ENCODE measurements around the gene PHF13.
A peak's percentile ranks its signal among the peaks of the same experiment; 100 is the strongest.
"Not testable (repeated sequence)": the region's sequence is repeated elsewhere in the genome, so short reads cannot be mapped to it uniquely, and the experiment has no call there.

Gene PHF13

DNA sequence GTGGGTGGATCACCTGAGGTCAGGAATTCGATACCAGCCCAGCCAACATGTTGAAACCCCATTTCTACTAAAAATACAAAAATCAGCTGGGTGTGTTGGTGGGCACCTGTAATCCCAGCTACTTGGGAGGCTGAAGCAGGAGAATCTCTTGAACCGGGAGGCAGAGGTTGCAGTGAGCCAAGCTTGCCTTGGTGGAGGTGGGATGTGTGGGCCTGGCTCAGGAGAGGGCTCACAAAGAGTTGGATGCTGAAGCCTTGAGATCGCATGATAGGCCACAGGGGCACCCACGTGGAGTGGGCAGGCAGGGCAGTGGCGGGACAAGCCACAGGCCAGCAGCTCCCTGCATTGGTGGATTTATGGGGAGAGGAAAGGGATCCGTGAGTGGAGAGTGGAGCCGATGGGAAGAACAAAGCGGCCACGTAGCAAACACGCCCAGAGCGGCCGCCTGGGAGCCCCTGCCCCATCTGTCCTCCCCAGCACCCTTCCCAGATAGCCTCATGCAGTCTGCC lies 15.5 kb downstream of the PHF13 start:
- no peak for DNase-seq (ENCODE audit: low read depth in 2 of 2)

DNA sequence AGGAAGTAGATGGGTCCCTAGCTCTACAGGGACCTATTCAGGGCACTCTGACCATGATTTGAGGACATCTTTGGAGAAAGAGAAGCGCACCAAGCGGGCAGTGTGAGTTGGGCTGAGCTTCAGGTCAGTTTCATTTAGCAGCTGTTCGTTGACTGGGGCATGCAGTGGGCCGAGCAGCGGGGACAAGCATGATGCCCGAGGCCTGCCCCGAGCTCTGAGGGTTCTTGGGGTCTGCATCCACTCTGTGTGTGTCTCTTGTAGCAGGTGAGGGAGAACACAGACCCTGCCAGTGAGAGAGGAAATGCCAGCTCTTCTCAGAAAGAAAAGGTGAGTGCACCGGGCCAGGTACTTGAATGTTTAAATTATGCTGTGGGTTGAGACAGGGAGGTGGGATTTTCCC lies 16.5 kb downstream of the PHF13 start:
- DNase-seq (ENCODE audit: low read depth in 2 of 2), result no peak

DNA sequence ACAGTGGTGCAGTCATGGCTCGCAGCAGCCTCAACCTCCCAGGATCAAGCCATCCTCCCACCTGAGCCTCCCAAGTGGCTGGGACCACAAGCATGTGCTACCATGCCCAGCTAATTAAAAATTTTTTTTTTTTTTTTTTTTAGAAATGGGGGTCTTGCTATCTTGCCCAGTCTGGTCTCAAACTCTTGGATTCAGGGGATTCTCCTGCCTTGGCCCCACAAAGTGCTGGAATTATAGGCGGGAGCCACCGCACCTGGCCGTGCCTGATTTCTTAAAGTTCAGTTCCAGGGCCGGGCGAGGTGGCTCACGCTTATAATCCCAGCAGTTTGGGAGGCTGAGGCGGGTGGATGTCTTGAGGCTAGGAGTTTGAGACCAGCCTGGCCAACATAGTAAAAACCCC lies 17.5 kb downstream of the PHF13 start:
- no peak for DNase-seq (ENCODE audit: low read depth in 2 of 2)

GRCh38 chr1:6632588-6633514 lies 19.3 kb downstream of the PHF13 start:
- no peak for DNase-seq (ENCODE audit: low read depth in 2 of 2)

DNA sequence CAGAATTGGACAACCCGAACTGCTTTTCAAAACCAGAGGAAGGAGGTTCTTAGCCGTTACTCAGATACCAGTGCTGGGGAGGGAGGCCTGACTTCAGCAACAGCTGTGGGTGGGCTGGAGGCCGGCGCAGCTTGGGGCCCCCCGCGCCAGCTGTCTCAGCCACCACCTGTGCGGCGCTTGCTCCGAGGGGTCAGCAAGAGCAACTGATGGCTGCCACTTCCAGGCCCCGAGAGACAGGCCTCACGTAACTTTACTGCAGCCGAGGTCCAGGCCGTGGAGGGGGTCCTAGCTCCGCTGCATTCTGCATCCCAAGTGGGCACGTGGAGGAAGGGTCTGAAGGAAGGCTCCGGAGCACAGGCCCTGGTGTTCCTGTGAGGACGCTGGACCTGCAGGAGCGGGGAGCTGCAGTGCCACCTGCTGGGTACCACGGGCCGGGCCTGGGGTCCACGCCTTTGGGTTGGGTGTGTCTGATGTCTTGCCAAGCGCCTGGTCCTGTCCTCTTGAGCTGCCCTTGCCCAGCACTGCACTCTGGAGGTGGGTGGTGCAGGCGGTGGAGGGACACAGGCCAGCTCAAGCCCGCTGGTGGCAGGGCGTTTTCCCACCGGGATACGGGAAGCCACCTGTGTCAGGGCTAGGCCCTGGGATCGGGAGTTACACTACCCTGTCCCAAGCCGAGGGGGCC lies 21.0 kb downstream of the PHF13 start:
- peak in 1 of 2 donors; percentile 39 for DNase-seq (ENCODE audit: low read depth in 2 of 2)

DNA sequence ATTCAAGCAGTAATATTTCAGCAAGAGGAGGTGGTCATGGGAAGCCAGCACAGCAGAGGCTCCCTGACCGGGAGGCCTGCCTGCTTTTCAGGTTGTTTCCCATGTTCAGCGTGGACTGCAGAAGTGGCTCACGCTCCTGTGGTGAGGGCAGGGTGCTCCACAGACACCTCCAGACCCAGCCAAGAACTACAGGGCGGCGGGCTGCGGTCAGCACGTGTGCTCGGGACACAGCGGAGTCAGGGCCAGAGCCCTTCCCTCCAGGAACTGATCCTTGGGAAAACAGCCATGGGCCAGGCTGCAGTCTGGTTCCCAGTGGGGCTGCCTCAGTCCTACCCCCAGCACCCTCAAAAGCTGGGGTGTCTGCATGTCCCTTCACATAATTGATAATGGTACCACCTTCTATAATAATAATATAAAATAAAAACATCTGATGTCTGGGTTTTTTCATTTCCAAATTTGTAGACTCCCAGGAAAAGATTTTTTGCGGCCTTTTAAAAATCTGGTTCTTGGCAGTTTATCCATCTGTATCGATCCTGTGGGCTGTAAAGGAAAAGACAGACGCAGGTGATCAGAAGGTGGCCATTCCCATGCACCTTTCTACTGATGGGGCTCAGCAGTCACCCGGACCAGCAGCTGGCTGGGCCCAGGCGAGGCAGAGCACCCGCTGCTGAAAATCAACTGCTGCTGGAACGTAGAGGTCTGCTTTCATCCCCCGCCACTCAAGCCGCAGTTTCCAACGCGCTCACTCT lies 21.8 kb downstream of the PHF13 start:
- DNase-seq (ENCODE audit: low read depth in 2 of 2), result no peak

DNA sequence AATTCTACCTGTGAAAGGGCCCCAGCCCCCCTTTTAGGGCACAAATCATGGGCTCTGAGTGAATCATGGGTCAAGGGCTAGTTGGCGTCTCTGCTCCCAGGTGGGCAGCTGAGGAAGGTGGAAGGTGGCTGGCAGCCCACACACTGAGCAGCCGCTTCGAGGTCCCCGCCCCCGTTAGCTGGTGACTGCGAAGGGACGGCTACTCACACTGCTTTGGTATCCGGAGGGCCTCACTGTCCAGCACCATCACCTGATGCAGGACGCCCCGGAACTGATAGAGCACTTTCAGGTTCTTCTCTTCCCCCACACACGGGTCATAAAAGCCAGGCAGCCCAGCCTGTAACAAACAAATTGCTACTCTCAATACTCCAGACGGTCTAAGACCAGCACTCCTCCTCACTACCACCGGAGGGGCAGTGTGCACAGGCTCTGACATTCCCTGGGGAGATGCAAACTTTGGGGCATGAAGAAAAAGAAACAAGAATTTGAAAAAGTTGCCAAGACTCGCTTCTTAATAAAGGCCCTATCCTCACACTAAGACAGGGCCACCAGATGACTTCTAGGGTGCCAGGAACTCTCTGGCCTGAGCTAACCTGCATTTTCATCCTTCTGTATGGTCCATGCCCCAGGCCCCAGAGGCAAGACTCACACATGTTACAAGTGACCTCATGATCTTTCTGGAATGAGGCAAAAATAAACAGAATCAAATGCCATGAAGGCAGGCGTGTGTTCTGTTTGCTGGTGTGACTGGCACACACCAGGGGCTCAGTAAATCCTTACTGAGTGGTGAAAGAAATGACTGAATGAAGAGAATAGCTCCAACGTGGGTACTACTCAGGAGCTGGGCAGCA lies 22.6 kb downstream of the PHF13 start:
- no peak for DNase-seq (ENCODE audit: low read depth in 2 of 2)

GRCh38 chr1:6636778-6637177 lies 23.2 kb downstream of the PHF13 start:
- not testable (repeated sequence) for DNase-seq (ENCODE audit: low read depth in 2 of 2)

DNA sequence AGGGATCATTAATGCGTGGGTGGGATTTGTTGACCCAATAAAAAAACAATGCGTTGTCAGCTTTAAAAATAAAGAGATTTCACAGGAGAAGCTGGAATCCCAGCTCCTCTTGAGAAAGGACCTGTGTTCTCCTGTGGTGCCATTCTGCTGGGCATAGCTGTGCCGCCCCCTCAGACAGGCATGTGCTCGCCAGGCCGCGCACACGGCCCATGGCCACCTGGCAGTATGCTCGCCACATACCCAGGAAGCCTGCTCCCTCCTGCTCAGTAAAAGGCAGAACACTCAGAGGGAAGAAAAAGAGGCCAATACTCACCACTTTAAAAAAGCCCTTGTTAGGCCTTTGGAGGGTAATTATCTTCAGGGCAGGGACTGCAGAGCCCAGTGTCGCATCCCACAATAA lies 24.2 kb downstream of the PHF13 start:
- no peak for DNase-seq (ENCODE audit: low read depth in 2 of 2)

DNA sequence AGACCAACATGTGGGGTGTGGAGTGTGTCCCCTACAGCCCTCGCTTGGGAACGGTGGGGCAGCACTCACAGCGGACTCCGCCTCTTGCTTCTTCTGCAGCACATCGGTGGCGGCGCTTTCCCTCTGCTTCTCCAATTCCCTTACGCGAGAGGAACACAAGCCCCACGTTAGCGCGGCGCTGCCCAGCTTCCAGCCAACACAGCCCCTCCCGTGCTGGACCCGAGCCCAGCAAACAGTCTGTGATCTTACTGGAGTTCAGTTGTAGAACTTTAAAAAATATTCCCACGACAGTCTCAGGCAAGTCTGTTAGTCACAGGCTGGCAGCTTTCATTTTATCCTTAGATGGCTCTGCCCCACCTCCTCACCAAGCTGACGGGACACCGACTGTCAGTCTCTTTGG lies 24.7 kb downstream of the PHF13 start:
- no peak for DNase-seq (ENCODE audit: low read depth in 2 of 2)

DNA sequence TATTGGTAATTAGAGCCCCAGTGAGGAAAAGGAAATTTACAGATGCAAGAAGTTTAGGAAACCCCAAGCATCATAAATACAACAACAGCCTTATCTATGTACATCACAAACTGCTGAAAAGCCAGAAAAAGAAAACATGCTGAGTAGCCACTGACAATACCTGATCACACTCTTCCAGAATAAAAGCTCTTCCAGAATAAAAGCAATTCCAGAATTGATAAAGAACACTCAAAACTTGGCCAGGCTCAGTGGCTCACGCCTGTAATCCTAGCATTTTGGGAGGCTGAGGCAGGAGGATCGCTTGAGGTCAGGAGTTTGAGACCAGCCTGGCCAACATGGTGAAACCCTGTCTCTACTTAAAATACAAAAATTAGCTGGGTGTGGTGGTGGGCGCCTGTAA lies 27.3 kb downstream of the PHF13 start:
- not testable (repeated sequence) for DNase-seq (ENCODE audit: low read depth in 2 of 2)

DNA sequence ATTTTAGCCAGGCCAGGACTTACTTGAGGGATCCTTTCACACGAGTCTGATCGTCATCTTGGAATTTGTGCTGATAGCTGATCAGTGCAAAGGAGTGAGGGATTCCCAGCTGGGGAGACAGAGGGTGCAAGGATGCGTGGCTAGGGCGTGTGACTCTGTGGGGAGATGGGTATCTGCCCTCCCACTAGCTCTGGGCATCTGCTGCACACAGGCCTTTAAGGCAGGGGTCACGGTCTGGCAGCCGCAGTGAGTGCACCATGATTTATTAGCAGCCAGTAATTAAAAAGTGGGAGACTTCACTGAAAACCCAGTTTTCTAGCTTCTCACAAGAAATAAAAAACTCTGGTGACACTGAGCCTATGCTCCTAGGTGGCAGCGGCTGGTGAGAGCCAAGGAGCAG lies 31.5 kb downstream of the PHF13 start:
- DNase-seq (ENCODE audit: low read depth in 2 of 2), result no peak

DNA sequence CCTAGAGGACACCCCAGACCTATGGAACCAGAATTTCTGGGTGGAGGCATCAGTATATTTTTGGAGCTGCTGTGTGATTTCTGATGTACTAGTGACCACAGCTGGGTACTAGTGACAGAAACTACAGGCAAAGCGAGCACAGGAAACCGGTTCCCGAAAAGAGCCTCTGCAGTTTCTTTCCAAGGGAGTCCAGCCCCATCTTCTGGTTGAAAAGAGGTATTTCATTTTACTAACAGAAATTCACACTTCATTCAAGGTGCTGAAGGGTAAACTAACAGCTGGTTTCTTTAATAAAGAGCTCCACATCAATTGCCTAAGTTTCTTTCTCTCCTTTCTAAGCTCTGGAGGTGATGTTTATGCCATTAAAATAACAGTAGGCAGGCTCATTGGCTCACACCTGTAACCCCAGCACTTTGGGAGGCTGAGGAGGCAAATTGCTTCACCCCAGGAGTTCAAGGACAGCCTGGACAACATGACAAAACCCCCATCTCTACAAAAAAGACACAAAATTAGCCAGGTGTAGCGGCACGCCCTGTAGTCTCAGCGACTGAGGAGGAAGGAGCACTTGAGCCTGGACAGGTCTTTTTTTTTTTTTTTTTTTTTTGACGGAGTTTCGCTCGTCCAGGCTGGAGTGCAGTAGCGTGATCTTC lies 33.1 kb downstream of the PHF13 start:
- peak in 1 of 2 donors; percentile 8 for DNase-seq (ENCODE audit: low read depth in 2 of 2)

DNA sequence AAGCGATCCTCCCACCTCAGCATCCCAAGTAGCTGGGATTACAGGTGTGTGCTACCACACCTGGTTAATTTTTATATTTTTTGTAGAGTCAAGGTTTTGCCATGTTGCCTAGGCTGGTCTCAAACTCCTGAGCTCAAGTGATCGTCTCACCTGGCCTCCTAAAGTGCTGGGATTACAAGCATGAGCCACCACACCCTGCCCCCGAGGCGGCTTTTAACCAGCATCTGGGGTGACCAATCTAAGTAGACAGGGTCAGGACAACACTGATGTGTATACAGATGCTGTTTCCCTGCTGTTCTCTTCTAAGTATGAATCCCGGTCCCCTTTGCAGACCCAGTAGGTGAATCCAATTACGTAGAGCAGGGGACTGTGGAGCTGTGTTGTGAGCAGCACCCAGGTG lies 35.0 kb downstream of the PHF13 start:
- no peak for DNase-seq (ENCODE audit: low read depth in 2 of 2)

GRCh38 chr1:6651909-6652308 lies 38.4 kb downstream of the PHF13 start:
- DNase-seq (ENCODE audit: low read depth in 2 of 2), result no peak

DNA sequence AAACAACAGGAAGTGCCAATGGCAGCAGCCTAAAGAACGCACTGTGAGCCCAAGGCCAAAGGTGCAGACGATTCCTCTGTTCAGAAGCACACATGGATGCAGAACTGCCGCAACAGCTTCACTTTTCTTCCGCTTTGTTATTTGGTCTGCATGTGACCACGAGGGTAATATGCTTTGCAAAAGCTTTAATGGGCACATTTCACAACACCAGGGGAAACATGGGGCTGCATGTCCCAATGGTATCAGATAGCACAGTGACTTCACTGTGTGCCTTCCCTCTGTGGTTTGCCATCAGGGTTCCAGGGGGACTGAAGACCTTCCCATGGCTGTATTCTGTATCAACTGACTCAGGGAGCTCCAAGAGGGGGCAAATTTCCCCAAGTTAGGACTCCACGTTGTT lies 39.5 kb downstream of the PHF13 start:
- DNase-seq (ENCODE audit: low read depth in 2 of 2), result no peak

GRCh38 chr1:6653436-6654290 lies 40.1 kb downstream of the PHF13 start:
- DNase-seq (ENCODE audit: low read depth in 2 of 2), result no peak

DNA sequence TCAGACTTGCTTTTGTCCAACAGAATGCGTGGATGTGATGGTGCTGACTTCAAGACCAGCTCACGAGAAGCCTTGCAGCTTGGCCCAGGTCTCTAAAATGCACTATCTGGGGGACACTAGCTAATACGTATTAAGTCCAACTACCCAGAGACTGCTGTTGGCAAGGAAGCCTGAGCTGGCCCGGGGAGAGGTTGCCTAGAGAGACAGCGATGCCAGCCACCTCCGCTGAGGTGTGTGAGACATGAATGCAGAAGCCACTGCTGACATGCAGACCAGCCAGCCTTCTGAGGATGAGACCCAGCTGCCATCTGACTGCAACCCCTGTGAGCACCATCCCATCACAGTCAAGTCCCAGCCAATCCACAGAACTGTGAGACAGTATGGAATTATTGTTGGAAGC lies 43.6 kb downstream of the PHF13 start:
- DNase-seq (ENCODE audit: low read depth in 2 of 2), result no peak

- DNase-seq (ENCODE audit: low read depth in 2 of 2), result no peak
Observed at GRCh38 chr1:6658359-6659060, 45.0 kb downstream of the PHF13 start.

All from stimulated activated CD4-positive, alpha-beta T cell treated with anti-CD3 and anti-CD28 coated beads, Interleukin-1b, Interleukin-23, amount 100 ng/mL, for 4 hours (primary cell).